Measurements from ENCODE around the gene DNAJC10.
"Not testable (repeated sequence)": the region's sequence is repeated elsewhere in the genome, so short reads cannot be mapped to it uniquely, and the experiment has no call there.

The DNAJC10 gene

GRCh38 chr2:182726473-182726872 lies 10.4 kb downstream of the DNAJC10 start:
- no peak for FAIRE-seq

DNA sequence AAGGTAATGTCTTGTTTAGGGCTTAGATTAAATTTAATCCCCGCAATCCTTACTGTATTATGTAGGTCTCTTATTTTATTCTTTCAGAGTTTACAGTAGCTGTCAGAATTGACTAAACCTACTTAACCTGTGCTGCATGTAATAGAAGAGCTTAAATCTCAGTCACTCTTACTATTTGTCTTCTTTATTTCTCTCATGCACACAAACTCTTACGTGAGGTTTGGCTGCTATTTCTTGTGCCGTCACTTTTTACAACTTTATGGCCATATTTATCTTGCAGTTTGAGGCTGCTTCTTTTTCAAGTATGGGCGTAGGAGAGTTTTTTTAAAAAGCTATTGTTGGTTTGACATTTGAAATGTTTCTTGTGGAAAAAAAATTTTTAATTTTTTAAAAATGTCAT lies 12.0 kb downstream of the DNAJC10 start:
- FAIRE-seq: no peak

DNA sequence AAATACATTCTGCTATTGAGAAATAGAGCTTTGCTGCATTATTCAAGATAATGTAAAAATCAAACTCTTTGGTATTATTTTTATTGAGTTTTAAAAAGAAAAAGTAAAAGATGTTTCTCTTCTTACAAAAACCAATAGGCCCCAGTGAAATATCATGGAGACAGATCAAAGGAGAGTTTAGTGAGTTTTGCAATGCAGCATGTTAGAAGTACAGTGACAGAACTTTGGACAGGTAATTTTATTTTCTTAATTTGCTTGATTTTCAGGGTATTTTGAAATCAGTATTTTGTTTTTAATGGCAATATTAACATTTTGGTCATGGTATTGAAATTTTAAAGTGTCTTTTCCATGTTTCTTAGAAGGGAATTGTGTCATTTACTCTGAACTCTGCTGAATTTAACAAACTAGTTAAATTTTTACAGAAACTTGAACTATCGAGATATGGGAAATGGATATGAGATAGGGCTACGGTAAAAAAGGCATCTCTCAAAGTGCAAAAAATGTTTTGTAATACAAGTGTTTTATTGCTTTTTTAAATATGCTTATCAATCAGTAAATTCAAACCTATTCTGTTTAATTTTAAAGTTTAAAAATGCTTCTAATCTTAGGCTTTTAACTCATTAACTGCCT lies 13.8 kb downstream of the DNAJC10 start:
- no peak for FAIRE-seq

- no peak for FAIRE-seq
These were observed 14.4 kb downstream of the DNAJC10 start for GRCh38 chr2:182730486-182730885.

DNA sequence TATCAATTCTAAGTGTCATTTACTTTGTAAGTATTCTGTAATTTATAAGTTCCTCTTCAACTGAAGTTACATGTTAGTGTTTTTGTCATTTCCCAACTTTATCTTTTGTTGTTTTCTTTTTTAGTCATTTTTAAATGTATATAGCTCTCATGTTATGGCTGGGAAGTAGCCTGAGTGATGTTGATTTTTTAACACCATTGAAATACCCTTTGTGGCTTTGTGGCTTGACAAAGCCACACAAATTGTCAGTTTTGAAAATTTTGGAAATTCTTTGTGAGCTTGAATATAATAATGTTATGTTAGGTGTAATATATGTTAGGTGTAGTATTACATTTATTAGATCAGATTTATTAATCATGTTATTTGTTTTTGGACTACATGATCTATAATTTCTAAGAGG lies 16.7 kb downstream of the DNAJC10 start:
- no peak for FAIRE-seq

DNA sequence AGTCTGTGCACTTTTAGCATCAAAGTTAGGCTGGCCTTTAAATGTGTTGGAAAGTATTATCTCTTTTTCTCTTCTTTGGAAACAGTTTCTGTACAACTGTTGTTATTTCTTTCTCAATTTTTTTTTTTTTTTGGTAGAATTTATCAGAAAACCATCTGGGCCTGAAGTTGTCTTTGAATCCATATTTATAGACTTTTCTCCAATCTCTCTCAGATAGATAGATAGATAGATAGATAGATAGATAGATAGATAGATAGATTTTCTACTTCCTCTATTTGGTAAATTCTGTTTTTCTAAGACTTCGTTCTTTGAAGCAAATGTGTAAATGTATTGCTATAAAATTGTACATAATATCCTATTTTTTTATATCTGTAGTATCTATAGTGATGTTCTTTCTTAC lies 17.5 kb downstream of the DNAJC10 start:
- no peak for FAIRE-seq

GRCh38 chr2:182736856-182737255 lies 20.8 kb downstream of the DNAJC10 start:
- not testable (repeated sequence) for FAIRE-seq

DNA sequence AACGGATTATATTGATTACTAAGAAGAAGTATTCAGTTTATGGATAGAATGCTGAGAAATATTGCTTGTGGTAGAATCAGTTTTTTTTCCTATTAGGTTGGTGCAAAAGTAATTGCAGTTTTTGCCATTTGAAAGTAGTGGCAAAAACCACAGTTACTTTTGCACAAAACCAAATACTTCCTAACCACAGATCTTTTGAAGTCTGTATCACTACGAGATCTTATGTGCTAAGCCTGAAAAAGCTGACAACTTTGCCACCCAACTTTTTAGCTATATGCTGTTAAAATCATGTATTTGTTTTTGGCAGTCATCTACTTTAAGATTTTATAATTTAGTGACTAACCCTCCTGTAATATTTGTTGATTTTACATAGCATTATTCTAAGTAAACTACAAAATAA lies 24.6 kb downstream of the DNAJC10 start:
- FAIRE-seq: no peak

DNA sequence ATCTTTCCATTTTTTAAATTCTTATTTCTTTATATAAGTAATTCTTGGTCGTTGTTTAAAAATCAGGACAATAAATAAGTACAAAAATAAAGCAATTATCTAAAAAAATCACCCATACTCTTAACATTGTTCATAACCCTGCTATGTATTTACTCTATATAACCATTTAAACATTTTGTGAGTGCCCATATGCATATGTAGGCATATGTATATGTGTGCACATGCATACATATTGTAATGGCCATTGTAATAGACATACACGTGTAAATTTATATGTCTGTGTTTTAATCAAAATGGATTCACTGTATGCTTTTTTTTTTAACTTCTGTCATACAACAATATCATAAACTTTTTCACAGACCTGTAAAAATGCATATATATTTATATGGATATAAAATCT lies 25.6 kb downstream of the DNAJC10 start:
- peak; percentile 60 for FAIRE-seq

GRCh38 chr2:182744490-182744889 lies 28.4 kb downstream of the DNAJC10 start:
- FAIRE-seq: no peak

- FAIRE-seq: no peak
These were observed 29.0 kb downstream of the DNAJC10 start for GRCh38 chr2:182745061-182745460.

DNA sequence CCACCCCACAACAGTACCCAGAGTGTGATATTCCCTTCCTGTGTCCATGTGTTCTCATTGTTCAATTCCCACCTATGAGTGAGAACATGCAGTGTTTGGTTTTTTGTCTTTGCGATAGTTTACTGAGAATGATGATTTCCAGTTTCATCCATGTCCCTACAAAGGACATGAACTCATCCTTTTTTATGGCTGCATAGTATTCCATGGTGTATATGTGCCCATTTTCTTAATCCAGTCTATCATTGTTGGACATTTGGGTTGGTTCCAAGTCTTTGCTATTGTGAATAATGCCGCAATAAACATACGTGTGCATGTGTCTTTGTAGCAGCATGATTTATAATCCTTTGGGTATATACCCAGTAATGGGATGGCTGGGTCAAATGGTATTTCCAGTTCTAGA lies 29.8 kb downstream of the DNAJC10 start:
- not testable (repeated sequence) for FAIRE-seq

GRCh38 chr2:182754231-182754630 lies 38.2 kb downstream of the DNAJC10 start:
- no peak for FAIRE-seq

GRCh38 chr2:182758379-182758778 lies 42.3 kb downstream of the DNAJC10 start:
- FAIRE-seq: no peak

GRCh38 chr2:182761903-182762302 lies 45.8 kb downstream of the DNAJC10 start:
- no peak for FAIRE-seq

GRCh38 chr2:182763311-182763912 lies 47.4 kb downstream of the DNAJC10 start:
- no peak for FAIRE-seq

DNA sequence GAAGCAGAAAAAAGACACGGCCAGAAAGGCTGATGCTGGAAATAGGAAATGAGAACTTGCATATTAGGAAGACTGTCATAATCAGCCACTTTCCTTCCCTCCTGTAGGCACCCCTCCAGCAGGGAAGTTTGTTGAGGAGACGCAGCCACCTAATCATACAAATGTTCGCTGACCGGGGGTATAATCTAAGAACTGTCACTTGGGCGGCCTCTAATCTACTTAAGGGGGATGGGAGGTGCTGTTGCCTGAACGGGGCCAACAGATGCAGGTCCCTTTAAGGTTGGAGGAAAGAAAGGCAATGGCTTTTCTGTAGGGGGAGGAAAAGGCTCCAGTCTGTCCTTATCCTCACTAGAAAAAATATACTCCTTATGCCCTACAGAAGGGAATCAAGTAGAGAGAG lies 50.6 kb downstream of the DNAJC10 start:
- no peak for FAIRE-seq

DNA sequence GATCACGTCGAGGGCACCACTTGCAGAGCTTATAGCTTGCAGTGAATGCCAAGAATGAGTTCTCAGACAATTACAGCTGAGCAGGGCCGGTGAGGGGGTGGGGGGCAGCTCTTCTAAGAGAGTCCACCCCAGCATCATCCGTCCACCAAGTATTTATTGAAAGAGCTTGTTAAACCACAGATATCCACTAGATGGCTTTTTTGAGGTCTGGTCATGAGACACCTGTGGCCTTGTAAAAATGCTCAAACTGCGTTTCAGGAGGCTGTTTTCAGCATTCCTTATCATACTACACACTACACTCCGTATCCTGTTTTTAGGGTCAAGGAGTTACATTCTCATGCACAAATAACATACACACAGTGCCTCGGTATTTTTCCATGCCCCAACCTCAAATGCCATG lies 51.5 kb downstream of the DNAJC10 start:
- FAIRE-seq: no peak

DNA sequence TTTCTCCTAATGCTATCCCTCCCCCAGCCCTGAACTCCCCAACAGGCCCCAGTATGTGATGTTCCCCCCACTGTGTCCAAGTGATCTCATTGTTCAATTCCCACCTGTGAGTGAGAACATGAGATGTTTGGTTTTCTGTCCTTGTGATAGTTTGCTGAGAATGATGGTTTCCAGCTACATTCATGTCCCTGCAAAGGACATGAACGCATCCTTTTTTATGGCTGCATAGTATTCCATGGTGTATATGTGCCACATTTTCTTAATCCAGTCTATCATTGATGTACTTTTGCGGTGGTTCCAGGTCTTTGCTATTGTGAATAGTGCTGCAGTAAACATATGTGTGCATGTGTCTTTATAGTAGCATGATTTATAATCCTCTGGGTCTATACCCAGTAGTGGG lies 52.9 kb downstream of the DNAJC10 start:
- FAIRE-seq: not testable (repeated sequence)

- no peak for FAIRE-seq
These were observed 63.3 kb downstream of the DNAJC10 start for GRCh38 chr2:182779323-182779722.

GRCh38 chr2:182781099-182781498 lies 65.0 kb downstream of the DNAJC10 start:
- not testable (repeated sequence) for FAIRE-seq

GRCh38 chr2:182782686-182783085 lies 66.6 kb downstream of the DNAJC10 start:
- not testable (repeated sequence) for FAIRE-seq

GRCh38 chr2:182784058-182784706 lies 68.1 kb downstream of the DNAJC10 start:
- FAIRE-seq: no peak

DNA sequence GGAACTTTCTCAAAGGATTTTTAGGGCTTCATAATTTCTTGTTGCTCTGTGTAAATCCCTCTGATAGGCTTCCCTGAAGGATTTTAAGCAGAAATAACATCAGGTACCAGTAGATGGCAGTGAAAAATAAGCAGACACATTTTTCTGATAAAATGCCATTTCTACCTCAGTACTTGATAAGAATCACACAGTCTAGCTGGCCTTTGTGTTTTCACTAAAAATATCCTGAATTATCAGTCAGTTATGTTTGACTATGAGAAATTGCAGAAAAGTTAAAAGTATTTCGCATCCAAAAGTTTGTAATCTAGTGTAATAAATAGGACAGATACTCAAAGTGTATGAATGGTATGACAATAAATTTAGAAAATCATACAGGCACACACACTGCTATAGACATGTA lies 68.7 kb downstream of the DNAJC10 start:
- FAIRE-seq: peak; percentile 89

DNA sequence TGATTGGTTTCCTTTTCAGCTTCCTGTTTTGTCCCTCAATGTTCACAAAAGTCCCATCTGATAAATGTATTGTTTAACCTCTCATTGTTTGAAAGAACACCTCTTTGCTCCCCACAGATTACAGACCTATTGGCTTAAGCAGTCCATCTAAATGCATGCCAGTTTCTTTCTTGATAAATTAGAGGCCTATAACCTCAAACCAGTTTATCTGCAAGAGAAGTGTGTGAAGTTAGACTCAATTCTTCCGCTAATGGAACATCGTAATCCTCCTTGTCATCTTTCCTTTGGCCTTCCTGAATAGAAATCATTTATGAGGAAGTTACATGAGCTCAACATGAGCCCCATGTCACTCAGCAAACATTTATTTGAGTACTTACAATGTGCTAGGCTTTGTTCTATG lies 76.4 kb downstream of the DNAJC10 start:
- FAIRE-seq: no peak

Data from G401.6 (cell line).